ENCODE measurements around the gene YOD1. TPM values are rescaled to one million over a fixed set of nuclear protein-coding genes. Genes with fewer than 3 reads are reported as not detected.

YOD1 gene
- polyA plus RNA-seq, 1 donor (not counting 4 experiments of a cell fraction or from before 2014, with no cell fraction given), result 5.2 TPM

GRCh38 chr1:207070811-207071210 lies 19.8 kb upstream of the YOD1 start:
- H4K20me1 ChIP-seq (ENCODE audit: control insufficient read depth, extremely low read depth, insufficient read depth, low read length), result no peaks in the 10 kb centered on the region
- H3K79me2 ChIP-seq (ENCODE audit: control insufficient read depth, insufficient read depth, low read length), result no peaks in the 10 kb centered on the region
- H3K9ac ChIP-seq (ENCODE audit: control insufficient read depth, extremely low read depth, insufficient read depth, low read length), result no peak overlapping the region
- peaks cover 31% of the 10 kb centered on the region in 2 experiments for H3K36me3 ChIP-seq (ENCODE audit: control insufficient read depth in 2 of 2, extremely low read depth in 1 of 2, insufficient read depth in 2 of 2, low read length in 2 of 2)
- H3K9me3 ChIP-seq (ENCODE audit: control insufficient read depth, low read depth, low read length), result no peaks in the 10 kb centered on the region
- FAIRE-seq (no peak), DNase-seq (ENCODE audit: low read depth, low spot score) (no peak)
- H2AFZ ChIP-seq (ENCODE audit: control insufficient read depth, low read length), result no peak overlapping the region
- dilution Hi-C loops (cut with MboI; ENCODE audit: extremely low pct_ligation_motif_present, low sequenced_read_pairs), result no loop called here
- H3K4me3 ChIP-seq (ENCODE audit: control insufficient read depth in 2 of 3, extremely low read depth in 1 of 3, insufficient read depth in 2 of 3, low read depth in 1 of 3, low read length in 3 of 3), result no peak overlapping the region
- peaks cover 25% of the 10 kb centered on the region for H3K4me1 ChIP-seq (ENCODE audit: control insufficient read depth, extremely low read depth, insufficient read depth, low read length)
- no peak overlapping the region for H3K4me2 ChIP-seq (ENCODE audit: control insufficient read depth, extremely low read depth, insufficient read depth, low read depth, low read length)
- no peak overlapping the region for H3K27ac ChIP-seq (ENCODE audit: control insufficient read depth, insufficient read depth, low read length)
- TF ChIP-seq EZH2 (IDR thresholded peaks at IDR 0.05; ENCODE audit: low read length) (no peak), CTCF (optimal IDR thresholded peaks at IDR 0.05 in 1 of 3, IDR thresholded peaks at IDR 0.05 in 1 of 3, conservative IDR thresholded peaks at IDR 0.05 in 1 of 3; ENCODE audit: extremely low read depth in 1 of 3, insufficient read depth in 2 of 3, low read length in 3 of 3) (no peak)
- no peaks in the 10 kb centered on the region for H3K9me1 ChIP-seq (ENCODE audit: control insufficient read depth, extremely low read depth, insufficient read depth, low read length)
- no peaks in the 10 kb centered on the region for H3K27me3 ChIP-seq (ENCODE audit: control insufficient read depth, extremely low read depth, insufficient read depth, low read length)

DNA sequence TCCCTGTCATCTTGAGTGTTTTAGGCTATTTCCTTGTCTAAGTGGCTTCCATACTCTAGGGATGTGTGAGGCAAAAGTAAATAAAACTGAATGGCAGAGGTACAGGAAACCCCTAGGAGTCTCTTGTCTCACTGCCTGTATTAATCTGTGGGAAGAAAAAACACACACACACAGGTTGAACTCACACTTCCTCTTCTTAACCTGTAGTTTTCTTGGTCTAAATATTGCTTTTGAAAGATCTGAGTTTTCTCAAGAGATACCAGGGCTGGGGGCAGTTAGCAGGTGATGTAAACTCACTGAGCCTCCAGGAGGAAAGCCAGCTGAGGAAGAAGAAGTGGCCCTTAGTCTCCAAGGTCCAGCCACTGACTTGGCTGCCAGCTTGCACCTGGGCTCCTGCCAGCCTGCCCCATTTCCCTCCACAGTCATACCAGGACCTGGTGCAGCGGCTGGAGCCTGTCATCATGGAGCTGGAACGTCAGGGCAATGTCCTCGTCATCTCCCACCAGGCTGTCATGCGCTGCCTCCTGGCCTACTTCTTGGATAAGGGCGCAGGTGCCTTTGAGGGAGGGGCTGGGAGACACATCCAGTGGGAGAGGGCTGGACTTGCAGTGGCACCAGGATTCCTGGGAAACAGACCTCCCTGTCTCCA lies 19.0 kb upstream of the YOD1 start:
- Histone ChIP-seq H3K4me2 (ENCODE audit: control insufficient read depth, extremely low read depth, insufficient read depth, low read depth, low read length) (no peak overlapping the region), H3K4me3 (ENCODE audit: control insufficient read depth in 2 of 3, extremely low read depth in 1 of 3, insufficient read depth in 2 of 3, low read depth in 1 of 3, low read length in 3 of 3) (no peak overlapping the region), H3K9ac (ENCODE audit: control insufficient read depth, extremely low read depth, insufficient read depth, low read length) (no peak overlapping the region), H3K4me1 (ENCODE audit: control insufficient read depth, extremely low read depth, insufficient read depth, low read length) (peaks cover 22% of the 10 kb centered on the region), H3K9me3 (ENCODE audit: control insufficient read depth, low read depth, low read length) (no peaks in the 10 kb centered on the region), H3K27me3 (ENCODE audit: control insufficient read depth, extremely low read depth, insufficient read depth, low read length) (no peaks in the 10 kb centered on the region), H3K36me3 (ENCODE audit: control insufficient read depth in 2 of 2, extremely low read depth in 1 of 2, insufficient read depth in 2 of 2, low read length in 2 of 2) (peaks cover 32 to 34% of the 10 kb centered on the region in 2 experiments), H2AFZ (ENCODE audit: control insufficient read depth, low read length) (no peak overlapping the region), H3K9me1 (ENCODE audit: control insufficient read depth, extremely low read depth, insufficient read depth, low read length) (no peaks in the 10 kb centered on the region), H3K79me2 (ENCODE audit: control insufficient read depth, insufficient read depth, low read length) (no peaks in the 10 kb centered on the region), H3K27ac (ENCODE audit: control insufficient read depth, insufficient read depth, low read length) (no peak overlapping the region), H4K20me1 (ENCODE audit: control insufficient read depth, extremely low read depth, insufficient read depth, low read length) (no peaks in the 10 kb centered on the region)
- TF ChIP-seq EZH2 (IDR thresholded peaks at IDR 0.05; ENCODE audit: low read length) (no peak), CTCF (optimal IDR thresholded peaks at IDR 0.05 in 1 of 3, IDR thresholded peaks at IDR 0.05 in 1 of 3, conservative IDR thresholded peaks at IDR 0.05 in 1 of 3; ENCODE audit: extremely low read depth in 1 of 3, insufficient read depth in 2 of 3, low read length in 3 of 3) (no peak)
- no peak for DNase-seq (ENCODE audit: low read depth, low spot score)
- dilution Hi-C loops (cut with MboI; ENCODE audit: extremely low pct_ligation_motif_present, low sequenced_read_pairs), result no loop called here
- no peak for FAIRE-seq

Measured in keratinocyte (primary cell).